Limb (tissue), 2 donors: ENCODE data around the gene ZWILCH.
"Not testable (repeated sequence)": the region's sequence is repeated elsewhere in the genome, so short reads cannot be mapped to it uniquely, and the experiment has no call there.

ENCODE experiments used
- DNase-seq, 2 donors: peaks; one replicate each; pipeline ENCODE4 v3.0.0-alpha.2; 2016; ENCODE audit errors: extremely low spot score in 2 of 2

ZWILCH gene

DNA sequence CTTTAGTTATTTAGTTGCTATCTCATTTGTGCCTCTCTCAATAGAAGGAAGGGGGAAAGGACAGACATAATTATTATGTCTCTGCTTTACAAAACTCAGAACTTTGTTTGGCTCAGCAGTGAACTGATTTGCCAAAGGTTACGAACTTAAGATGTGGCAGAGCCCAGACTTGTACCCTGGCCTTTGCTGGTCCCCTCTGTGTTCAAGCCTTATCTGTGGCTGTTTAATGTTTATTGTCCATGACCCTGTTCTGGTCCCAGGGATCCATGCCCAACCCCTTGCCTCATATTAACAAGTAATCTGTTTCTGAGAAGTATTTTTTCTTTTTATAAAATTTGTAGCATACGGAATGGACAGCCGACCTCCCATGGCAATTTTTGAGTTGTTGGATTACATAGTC, 18.2 kb upstream of the ZWILCH start:
- DNase-seq, result no peak

DNA sequence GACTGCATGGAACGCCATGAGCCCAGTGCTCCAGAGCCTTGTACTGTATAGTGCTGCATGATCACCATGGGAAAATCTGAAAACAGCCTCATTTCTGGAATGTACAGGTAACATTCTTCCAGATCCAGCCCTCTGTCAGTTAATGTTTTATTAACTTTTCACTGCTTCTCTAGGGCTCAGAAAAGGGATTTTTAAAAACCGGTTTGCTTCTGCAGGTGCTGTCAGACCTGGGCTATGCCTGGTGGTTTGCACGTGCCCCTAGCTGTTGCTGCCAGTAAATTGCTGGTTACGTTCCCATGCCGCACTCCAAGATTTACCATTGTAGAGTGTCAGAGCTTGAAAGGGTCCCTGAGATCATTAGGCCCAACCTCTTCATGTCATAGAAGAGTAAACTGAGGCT, 16.6 kb upstream of the ZWILCH start:
- DNase-seq, result no peak

DNA sequence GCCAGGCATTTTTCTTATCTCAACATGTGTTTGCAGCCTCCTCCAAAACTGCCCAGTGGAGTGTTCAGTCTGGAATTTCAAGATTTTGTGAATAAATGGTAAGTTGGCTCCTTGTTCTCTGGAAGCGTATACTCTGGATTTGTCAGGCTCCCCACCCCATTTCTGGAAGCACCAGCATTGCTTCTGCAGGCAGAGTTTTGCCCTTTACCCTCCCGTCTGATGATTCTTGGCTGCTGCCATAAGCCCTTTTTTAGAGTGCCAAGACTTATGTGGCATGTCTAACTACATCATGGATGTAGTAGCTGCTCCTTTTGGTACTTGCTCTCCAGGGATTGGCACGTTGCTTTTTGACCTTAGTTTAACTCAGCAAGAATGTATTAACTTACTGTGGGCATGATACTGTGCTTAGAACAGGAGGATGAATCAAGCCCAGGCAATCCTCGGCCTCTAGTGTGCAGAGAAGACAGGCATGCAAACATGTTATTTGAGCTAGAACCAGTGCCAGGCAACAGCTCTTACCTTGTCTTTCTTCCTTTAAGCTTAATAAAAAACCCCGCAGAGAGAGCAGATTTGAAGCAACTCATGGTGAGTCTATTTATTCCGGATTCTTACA, 15.8 kb upstream of the ZWILCH start:
- DNase-seq, result no peak

DNA sequence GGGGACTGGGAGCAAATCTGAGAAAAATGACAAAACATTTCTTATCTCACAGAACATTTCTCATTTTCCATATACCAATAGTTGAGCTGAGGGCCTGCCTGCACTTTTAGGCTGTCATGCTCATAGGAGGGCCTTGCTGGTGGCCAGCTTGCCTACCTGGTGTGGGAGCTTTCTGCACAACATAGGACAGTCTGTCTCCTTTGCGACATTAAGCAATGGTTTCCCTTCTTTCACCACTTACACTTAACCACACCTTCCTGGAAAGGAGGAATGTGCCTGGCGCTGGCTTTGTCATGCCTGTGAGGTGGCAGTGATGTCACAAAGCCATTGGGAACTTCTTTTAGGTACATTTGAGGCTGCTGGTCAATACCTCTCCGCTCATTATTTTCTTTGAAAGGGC, 13.3 kb upstream of the ZWILCH start:
- no peak for DNase-seq

DNA sequence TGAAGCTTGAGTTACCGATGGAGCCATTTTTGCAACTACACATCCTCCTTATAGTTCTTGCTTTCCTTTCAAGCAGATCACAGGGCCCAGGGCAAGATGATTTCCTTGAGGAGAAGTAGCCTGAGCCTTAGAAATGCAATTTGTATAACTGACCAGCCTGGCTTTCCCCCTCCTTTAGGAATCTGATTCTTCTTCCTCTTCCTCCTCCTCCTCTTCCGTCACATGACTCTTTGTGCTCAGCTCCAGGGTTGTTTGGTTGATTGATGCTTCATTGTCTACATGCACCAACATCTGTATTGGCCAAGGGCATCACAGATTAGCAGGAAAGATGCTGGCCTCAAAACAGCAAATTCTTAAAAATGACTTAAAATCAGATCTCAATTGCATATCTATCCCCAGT, 10.9 kb upstream of the ZWILCH start:
- no peak for DNase-seq

DNA sequence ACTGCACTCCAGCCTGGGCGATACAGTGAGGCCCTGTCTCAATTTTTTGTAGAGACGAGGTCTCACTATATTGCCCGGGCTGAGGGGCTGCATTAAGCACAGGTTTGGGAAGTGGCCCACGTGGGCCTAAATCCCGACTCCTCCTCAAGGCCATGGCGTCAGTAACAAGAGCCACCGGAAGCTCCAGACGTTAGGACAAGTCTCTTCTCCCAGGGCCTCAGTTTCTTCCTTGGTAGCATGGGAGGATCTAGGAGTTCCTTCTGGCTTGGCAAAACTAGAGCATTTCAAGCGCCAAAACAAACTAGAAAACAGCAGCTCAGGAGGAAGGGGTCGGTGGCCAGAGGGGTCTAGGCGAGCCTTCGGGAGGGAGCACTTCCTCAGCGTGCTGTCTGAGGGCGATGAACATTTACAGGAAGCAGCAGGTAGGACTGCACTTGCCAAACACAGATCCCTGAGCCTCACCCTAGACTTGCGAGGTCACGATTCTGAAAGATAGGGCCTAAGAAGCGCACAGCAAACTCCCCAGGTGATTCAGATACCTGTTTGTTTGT, 8.1 kb upstream of the ZWILCH start:
- DNase-seq, result no peak

DNA sequence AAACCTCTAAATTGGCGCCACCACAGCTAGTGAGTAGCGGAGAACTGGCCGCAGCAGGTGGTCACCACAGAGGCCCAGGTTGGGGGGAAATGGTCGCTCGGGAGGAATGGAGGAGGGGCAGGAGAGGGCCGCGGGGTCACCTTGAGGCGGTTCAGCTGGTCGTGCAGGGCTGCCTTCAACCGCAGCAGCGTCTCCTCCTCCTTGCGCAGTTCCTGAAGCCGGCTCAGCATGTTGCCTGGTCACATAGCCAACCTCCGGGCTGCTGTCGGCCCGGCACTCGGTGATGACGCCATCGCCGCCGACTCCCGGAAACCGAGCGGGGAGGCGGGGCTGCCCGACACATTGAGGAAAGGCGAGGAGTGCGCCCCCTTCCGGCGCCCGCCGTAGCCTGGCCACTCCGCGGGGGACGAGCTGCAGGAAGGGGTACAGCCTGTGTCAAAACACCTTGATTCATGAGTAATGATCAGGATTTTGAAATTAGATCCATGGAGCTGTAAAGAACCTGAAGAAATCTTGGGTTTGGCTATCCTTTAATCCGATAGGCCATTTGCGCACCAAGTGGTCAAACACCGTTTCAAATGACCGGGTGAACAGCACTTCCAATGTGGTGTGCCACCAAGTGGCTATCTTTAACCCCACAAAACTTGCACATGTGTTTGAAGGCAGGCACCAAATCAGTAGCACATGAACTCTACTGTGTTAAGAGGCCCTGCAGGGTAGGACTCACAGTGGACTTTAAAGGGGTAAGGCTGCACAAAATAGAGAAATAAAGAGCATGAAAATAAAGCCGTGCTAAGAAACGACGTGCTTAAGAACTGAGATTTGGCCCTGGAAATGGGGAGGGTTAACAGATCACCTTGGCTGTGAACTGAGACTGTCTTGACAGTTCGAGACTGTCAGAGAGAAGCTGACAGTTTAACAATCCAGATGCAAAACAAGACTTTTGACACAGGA, 7.3 kb upstream of the ZWILCH start, which contains the start of gene SNAPC5:
Gene SNAPC5, minus strand, starts transcription at position 261 of the 954 bp plus-strand sequence. Its CDS starts 31 bp downstream, at position 230.
- DNase-seq, result peak; percentile 92 to 98

DNA sequence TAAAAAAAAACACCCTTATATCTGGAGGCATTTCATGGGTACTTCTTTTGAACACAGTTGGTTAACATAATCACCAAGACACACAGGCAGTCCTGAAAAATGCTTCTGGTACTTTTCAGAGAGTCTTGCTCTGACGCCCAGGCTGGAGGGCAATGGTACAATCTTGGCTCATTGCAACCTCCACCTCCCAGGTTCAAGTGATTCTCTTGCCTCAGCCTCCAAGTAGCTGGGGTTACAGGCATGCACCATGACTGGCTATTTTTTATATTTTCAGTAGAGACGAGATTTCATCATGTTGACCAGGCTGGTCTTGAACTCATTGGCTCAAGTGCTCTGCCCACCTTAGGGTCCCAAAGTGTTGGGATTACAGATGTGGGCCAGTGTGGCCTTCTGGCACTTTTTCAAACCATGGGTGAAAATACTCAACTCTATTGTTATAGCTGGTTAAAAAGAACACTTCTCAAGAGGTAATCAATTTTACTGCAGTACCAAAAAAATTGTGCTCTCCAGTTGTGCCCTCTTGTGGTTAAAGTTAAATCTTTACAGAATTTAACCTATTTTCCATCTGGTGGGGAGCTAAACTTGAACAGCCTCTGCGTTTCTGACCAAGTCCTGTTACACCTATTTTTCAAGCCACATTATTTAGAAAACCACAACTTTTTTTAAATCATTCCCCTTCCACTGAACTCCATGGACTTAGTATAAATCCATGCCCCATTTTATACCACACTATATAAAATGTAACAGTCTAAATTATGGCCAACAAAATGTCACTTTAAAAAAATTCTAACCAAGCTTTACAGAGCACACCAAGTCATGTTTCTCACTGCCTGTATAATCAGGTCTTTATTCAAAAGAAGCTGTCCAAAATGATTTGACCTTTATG, 6.4 kb upstream of the ZWILCH start:
- DNase-seq, result peak in 1 of 2 donors; percentile 20

DNA sequence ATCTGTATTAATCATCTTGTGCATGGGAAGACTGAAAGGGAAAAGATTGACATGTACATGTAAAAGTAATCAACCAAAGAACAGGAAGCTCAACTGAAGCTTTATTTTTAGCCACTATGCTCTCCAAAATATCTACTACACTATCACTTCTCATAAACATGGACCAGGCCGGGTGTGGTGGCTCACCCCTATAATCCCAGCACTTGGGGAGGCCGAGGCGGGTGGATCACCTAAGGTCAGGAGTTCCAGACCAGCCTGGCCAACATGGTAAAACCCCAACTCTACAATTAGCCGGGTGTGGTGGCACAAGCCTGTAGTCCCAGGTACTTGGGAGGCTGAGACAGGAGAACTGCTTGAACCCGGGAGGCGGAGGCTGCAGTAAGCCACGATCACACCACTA, 4.8 kb upstream of the ZWILCH start:
- not testable (repeated sequence) for DNase-seq

DNA sequence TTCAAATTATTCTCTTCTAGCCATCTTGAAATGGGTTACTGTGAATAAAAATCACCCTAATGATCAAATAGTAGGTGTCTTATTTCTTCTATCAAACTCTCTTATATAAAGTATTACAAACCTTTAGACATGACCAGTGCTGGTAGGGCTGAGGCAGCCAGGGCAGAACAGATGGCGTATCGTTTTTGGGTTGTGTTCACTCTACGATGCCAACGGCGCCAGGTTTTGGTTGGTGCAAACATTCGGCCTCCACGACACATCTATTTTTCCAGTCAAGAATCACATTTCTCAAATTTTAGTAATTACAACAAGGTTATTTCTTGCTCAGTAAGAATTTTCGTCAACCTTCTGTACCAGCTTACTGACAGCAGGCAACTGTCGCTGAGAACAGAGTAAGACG, 2.6 kb upstream of the ZWILCH start:
- no peak for DNase-seq

DNA sequence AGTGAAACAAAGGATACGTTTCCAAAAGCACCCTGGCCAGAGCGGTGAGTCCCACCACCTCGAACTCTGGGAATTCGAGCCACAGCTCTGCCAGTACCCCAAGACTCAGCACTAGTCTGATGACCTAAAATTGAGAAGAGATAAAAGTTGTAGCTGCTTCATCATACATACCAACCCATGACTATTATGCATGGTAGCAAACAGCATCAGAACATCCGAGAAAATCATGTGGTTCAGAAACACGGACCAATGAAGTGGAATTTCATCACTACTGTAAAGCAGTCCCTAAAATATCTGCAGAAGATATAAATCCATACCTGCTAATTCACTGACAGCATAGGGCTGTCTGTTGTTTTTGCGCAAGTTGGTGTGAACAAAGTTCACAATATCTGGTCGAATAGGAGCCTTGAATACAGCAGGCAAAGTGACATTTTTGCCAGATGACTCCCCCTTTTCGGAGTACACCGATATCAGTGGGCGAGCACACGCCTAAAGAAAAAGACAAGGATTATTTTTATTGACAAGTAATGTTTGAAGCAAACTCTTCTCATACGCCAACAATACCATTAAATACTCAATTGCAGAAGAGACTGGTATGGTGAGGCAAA, 2.0 kb upstream of the ZWILCH start:
- not testable (repeated sequence) for DNase-seq

DNA sequence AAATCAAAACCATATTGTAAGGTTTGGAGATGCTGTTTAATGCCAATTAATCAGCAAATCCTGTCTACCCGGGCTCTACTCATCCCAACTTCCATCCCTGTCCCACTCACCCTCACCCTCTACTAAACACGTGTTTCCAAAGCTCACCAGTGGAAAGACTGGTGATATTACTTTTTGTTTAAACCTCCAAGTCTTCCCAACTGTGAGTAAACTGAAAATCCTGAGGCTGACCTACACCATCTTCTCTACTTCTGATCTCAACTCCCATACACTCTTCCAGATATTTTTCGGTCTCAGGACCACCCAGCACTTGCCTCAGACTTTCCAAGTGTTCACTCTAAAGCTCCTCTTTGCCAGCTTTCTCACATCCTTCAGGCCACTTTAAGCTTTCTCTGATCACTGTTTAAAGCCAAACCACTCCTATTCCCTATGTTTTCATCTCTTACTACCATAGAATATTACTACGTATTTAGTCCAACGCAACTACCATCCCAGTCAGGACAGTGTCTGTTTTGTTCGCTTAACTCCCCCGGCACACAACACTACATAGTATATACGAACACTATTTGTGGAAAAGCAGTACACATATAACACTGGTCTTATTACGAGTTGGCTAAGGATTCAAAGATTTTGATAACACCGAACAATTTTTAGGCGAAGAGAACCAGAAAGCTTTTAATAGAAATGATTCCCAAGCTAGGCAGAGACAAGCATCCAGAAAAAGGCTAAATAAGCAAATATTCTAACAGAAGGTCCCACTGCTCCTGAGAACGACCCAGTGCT, 1.2 kb upstream of the ZWILCH start:
- DNase-seq, result no peak

DNA sequence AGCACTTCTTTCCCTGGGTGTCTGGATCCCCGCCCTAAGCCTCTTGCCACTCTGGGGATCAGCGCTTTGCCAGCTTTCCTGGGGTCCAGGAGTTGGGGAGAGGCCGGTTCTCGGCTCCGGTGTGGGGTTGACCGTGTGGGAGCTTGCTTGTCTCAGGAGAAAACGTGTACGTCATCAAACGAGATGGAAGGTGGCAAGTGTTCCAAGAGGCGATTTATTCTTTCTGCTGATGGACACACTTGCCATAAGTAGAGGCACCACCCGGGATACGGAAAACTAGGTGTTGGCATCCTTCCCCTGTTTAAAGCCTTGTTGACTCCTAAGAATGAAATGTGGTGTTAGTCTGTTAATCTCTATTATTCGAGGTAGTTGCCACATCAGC, 295 bp downstream of the ZWILCH start:
- no peak for DNase-seq

DNA sequence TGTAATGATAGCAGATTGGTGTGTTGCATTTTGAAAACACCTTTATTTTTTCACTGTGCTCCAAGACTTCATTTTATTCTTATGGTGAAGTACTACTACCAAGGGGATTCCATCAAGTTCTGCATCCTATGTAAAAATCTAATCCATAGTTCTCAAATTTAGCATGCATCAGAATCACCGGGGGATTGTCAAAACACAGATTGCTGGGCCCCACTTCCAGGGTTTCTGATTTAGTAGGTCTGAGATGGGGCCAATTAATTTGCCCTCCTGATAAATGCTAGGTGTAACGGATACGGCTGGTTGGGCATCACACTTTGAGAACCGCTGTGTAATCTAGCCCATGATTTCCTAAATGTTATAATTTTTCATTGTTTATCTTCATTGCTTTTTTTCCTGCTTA, 692 bp downstream of the ZWILCH start:
- no peak for DNase-seq

DNA sequence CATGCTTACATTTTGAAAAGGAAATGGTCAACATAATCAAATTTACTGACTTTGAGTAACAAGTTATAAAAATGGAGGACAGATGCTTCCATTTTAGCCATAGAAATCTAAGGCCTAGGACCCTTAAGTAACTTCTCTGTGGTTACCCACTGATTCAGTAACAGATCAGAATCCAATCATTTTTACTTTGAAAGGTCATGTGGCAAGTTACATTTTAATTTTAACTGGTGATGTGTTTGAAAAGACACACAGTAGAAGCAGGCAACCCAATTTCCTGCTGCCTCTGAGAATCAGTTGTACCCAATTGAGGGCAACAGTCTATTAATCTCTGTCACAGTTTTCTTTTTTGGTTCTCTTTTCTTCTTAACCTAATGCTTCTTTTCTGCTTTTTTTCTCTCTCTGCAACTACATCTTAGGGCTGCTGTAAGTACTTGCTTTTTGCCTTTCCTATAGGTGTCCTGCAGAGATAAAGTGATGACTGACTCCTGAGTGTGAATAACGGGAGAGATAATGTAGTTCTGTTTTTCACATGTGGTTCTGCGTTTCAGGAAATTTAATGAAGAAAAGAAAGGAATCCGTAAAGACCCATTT, 3.3 kb downstream of the ZWILCH start:
- no peak for DNase-seq

DNA sequence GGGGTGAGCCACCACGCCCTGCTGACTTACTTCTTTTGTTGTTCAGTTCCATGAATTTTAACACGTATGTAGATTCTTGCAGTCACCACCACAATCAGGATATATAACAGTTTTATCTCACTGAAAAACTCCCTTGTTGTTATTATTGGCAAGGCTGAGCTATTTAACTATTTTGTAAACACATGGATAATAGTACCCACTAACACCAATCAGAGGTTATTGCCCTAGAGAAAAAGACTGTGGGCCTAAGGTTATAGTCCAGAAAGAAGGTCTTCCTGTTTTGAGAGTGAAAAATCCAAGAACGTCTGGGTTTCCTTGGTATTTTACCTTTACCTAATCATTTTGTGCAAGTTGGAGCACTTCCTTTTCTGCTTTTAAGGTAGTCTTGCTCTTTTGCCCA, 9.5 kb downstream of the ZWILCH start:
- no peak for DNase-seq

DNA sequence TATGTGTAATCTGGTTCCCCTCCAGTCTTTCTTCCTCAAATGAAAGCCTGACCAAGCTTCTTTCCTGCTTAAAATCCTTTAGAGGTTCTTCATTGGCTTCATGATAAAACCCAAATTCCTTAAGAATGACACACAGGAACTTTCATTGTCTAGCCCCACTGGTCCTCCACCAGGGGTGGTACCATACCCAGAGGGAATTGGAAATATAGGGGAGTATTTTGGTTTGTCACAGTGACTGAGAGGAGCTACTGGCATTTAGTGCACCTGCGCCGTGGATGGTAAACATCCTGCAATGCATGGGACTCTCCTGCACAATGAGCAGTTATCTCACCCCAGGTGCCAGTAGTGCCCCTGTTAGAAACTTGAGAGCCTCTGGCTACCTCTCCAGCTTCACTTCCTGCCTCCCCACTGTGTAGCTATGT, 10.8 kb downstream of the ZWILCH start:
- DNase-seq, result no peak

DNA sequence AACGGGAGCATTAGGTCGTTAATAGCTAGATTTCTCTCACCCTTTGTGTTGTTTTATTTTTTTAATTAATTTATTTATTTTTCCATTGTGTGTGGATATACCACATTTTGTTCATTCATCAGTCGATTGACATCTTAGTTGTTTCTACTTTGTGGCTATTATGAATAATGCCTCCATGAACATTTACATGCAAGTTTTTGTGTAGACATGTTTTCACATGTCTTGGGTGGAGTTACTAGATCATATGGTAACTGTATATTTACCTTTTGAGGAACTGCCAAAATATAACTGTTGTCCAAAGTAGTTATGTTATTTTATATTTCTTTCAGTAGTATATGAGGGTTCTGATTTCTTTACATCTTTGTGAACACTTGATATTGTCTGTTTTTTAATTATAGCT, 18.8 kb downstream of the ZWILCH start:
- DNase-seq, result no peak

DNA sequence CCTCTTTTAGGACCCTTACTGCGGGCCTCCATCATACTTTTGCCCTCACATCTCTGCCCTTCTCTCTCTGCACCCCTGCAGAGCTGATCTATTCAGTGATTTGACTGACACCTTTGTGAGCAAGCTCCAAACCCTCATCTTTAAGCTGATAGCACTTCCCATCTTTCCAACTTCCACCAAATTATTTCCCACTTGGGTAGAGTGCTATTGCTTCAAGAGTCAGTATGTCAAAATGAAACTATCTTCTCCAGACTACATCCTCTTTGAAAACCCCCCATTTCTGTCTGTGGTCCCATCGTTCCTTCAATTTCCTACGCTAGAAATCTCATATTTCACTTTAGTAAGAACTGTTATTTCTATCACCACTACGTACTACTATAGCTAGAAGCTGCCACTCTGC, 19.7 kb downstream of the ZWILCH start:
- no peak for DNase-seq

DNA sequence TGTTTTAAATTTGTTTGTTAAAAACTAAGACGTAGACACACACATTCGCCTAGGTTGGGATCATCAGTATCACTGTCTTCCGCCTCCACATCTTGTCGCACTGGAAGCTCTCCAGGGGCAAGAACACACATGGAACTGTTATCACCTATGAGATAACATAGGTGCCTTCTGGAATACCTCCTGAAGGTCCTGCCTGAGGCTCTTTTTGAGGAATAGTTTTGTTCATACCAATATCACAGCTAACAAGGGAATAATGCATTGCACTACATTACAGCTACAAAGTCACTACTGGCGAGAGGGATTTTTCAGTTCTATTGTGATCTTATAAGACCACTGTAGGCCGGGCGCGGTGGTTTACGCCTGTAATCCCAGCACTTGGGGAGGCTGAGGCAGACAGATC, 29.9 kb downstream of the ZWILCH start:
- no peak for DNase-seq
